Measurements from ENCODE around the gene TSSK2. TPM values are rescaled to one million over a fixed set of nuclear protein-coding genes. Genes with fewer than 3 reads are reported as not detected.

TSSK2 gene
- polyA plus RNA-seq, 1 donor (not counting 4 experiments of a cell fraction or from before 2014, with no cell fraction given) = not detected

DNA sequence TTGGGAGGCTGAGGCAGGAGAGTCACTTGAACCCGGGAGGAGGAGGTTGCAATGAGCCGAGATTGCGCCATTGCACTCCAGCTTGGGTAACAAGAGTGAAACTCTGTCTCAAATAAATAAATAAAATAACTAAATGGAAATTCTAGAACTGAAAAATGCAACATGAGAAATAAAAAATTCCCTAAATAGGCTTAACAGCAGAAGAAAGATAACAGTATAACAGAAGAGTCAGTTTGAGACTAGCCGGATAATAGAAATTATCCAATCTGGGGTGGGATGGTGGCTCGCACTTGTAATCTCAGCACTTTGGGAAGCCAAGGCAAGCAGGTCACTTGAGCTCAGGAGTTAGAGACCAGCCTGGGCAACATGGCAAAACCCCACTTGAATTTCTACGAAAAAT, 33.3 kb downstream of the TSSK2 start:
- TF ChIP-seq, protein P1, sequence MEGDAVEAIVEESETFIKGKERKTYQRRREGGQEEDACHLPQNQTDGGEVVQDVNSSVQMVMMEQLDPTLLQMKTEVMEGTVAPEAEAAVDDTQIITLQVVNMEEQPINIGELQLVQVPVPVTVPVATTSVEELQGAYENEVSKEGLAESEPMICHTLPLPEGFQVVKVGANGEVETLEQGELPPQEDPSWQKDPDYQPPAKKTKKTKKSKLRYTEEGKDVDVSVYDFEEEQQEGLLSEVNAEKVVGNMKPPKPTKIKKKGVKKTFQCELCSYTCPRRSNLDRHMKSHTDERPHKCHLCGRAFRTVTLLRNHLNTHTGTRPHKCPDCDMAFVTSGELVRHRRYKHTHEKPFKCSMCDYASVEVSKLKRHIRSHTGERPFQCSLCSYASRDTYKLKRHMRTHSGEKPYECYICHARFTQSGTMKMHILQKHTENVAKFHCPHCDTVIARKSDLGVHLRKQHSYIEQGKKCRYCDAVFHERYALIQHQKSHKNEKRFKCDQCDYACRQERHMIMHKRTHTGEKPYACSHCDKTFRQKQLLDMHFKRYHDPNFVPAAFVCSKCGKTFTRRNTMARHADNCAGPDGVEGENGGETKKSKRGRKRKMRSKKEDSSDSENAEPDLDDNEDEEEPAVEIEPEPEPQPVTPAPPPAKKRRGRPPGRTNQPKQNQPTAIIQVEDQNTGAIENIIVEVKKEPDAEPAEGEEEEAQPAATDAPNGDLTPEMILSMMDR (optimal IDR thresholded peaks at IDR 0.05 in 1 of 3, IDR thresholded peaks at IDR 0.05 in 1 of 3, conservative IDR thresholded peaks at IDR 0.05 in 1 of 3; ENCODE audit: extremely low read depth in 1 of 3, insufficient read depth in 2 of 3, low read length in 3 of 3) = no peak
- no peak for TF ChIP-seq EZH2 (IDR thresholded peaks at IDR 0.05; ENCODE audit: low read length)
- Histone ChIP-seq H2AFZ (ENCODE audit: control insufficient read depth, low read length) (no peak overlapping the region), H3K36me3 (ENCODE audit: control insufficient read depth in 2 of 2, extremely low read depth in 1 of 2, insufficient read depth in 2 of 2, low read length in 2 of 2) (no peaks in the 10 kb centered on the region), H3K27me3 (ENCODE audit: control insufficient read depth, extremely low read depth, insufficient read depth, low read length) (peaks cover 31% of the 10 kb centered on the region), H3K4me1 (ENCODE audit: control insufficient read depth, extremely low read depth, insufficient read depth, low read length) (no peaks in the 10 kb centered on the region), H4K20me1 (ENCODE audit: control insufficient read depth, extremely low read depth, insufficient read depth, low read length) (no peaks in the 10 kb centered on the region), H3K4me3 (ENCODE audit: control insufficient read depth in 2 of 3, extremely low read depth in 1 of 3, insufficient read depth in 2 of 3, low read depth in 1 of 3, low read length in 3 of 3) (no peak overlapping the region), H3K27ac (ENCODE audit: control insufficient read depth, insufficient read depth, low read length) (no peak overlapping the region), H3K9me3 (ENCODE audit: control insufficient read depth, low read depth, low read length) (no peaks in the 10 kb centered on the region), H3K9me1 (ENCODE audit: control insufficient read depth, extremely low read depth, insufficient read depth, low read length) (no peaks in the 10 kb centered on the region), H3K79me2 (ENCODE audit: control insufficient read depth, insufficient read depth, low read length) (no peaks in the 10 kb centered on the region), H3K4me2 (ENCODE audit: control insufficient read depth, extremely low read depth, insufficient read depth, low read depth, low read length) (no peak overlapping the region), H3K9ac (ENCODE audit: control insufficient read depth, extremely low read depth, insufficient read depth, low read length) (no peak overlapping the region)
- DNase-seq (ENCODE audit: low read depth, low spot score) = no peak
- FAIRE-seq = no peak
- dilution Hi-C loops (cut with MboI; ENCODE audit: extremely low pct_ligation_motif_present, low sequenced_read_pairs) = no loop called here

DNA sequence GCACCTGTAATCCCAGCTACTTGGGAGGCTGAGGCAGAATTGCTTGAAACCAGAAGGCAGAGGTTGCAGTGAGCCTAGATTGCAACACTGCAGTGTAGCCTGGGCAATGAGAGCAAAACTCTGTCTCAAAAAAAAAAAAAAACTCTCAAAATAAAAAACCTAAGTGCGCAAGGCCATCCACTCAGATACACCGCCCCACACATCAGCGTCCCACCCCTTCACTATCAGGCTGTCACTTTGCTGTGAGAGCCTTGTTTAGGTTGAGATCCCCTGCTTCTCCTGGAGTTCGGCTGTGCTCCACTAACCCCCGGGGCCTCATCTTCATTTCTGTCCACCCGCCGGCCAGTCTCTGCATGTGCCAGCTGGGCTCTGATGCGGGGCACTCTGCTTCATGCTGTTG, 35.3 kb downstream of the TSSK2 start:
- H3K27me3 ChIP-seq (ENCODE audit: control insufficient read depth, extremely low read depth, insufficient read depth, low read length) = peaks cover 39% of the 10 kb centered on the region
- FAIRE-seq = no peak
- dilution Hi-C loops (cut with MboI; ENCODE audit: extremely low pct_ligation_motif_present, low sequenced_read_pairs) = no loop called here

More for the DNA sequence above, 35.3 kb downstream of the TSSK2 start:
- Histone ChIP-seq H3K36me3 (ENCODE audit: control insufficient read depth in 2 of 2, extremely low read depth in 1 of 2, insufficient read depth in 2 of 2, low read length in 2 of 2) (no peaks in the 10 kb centered on the region), H3K9ac (ENCODE audit: control insufficient read depth, extremely low read depth, insufficient read depth, low read length) (no peak overlapping the region), H3K9me1 (ENCODE audit: control insufficient read depth, extremely low read depth, insufficient read depth, low read length) (no peaks in the 10 kb centered on the region), H3K9me3 (ENCODE audit: control insufficient read depth, low read depth, low read length) (no peaks in the 10 kb centered on the region), H3K4me3 (ENCODE audit: control insufficient read depth in 2 of 3, extremely low read depth in 1 of 3, insufficient read depth in 2 of 3, low read depth in 1 of 3, low read length in 3 of 3) (no peak overlapping the region), H3K79me2 (ENCODE audit: control insufficient read depth, insufficient read depth, low read length) (no peaks in the 10 kb centered on the region), H3K27ac (ENCODE audit: control insufficient read depth, insufficient read depth, low read length) (no peak overlapping the region), H3K4me2 (ENCODE audit: control insufficient read depth, extremely low read depth, insufficient read depth, low read depth, low read length) (no peak overlapping the region), H2AFZ (ENCODE audit: control insufficient read depth, low read length) (no peak overlapping the region), H3K4me1 (ENCODE audit: control insufficient read depth, extremely low read depth, insufficient read depth, low read length) (peaks cover 8% of the 10 kb centered on the region), H4K20me1 (ENCODE audit: control insufficient read depth, extremely low read depth, insufficient read depth, low read length) (no peaks in the 10 kb centered on the region)
- no peak for DNase-seq (ENCODE audit: low read depth, low spot score)
- TF ChIP-seq EZH2 (IDR thresholded peaks at IDR 0.05; ENCODE audit: low read length) = no peak
- TF ChIP-seq, protein P1 (optimal IDR thresholded peaks at IDR 0.05 in 1 of 3, IDR thresholded peaks at IDR 0.05 in 1 of 3, conservative IDR thresholded peaks at IDR 0.05 in 1 of 3; ENCODE audit: extremely low read depth in 1 of 3, insufficient read depth in 2 of 3, low read length in 3 of 3) = no peak

Data from keratinocyte (primary cell).